K562 (cell line): ENCODE data around the gene PPP1R9A. TPM values are rescaled to one million over a fixed set of nuclear protein-coding genes. Genes with fewer than 3 reads are reported as not detected.

Source experiments
- ATAC-seq: fragments of 200-7000 bp; cut with Tn5 transposase; 3 replicates; pipeline ENCODE4 v1.9.1; 2020; ENCODE audit warnings: moderate library complexity
- BruUV-seq: library from RNA; stranded (reverse); fragments of 400-500 nt; replicated peaks from 2 replicates; lab custom pipeline; 2021; lab: Mats Ljungman, UMichigan
- CTCF ChIA-PET: fragments of 300-600 bp; formaldehyde crosslinking; extraction: SDS; loops from one replicate; lab custom pipeline; 2021; ENCODE audit warnings: low intra/inter-chr PET ratio; lab: Yijun Ruan, JAX
- POLR2A ChIA-PET: fragments of 300-600, 350-650 bp; sonication (Branson Sonifier 250); formaldehyde crosslinking; extraction: SDS; loops from one replicate; lab custom pipeline; 2021; ENCODE audit warnings: antibody characterized with exemption, inconsistent platforms; lab: Yijun Ruan, JAX
- DNase-seq, 4 experiments: peaks; one replicate each; pipeline versions ENCODE4 v3.0.0 to v3.0.0-alpha.2; 2011 to 2018; ENCODE audit warnings: low spot score in 3 of 4, mixed read lengths in 3 of 4; ENCODE audit errors: extremely low read depth in 1 of 4
- FAIRE-seq: peaks from 2 replicates; lab custom pipeline; 2011; peaks lifted over from hg19 to GRCh38; lab: Jason Lieb, UNC
- H2AFZ ChIP-seq: 2 replicates; pipeline ENCODE4 v1.6.0; 2011; ENCODE audit warnings: low read depth, low read length, control low read depth, inconsistent platforms
- H3K27ac ChIP-seq: fragments of 200-600 bp; 3 replicates; pipeline ENCODE4 v1.8.0; 2011; ENCODE audit warnings: low read depth, mild to moderate bottlenecking, control low read depth, inconsistent platforms, low read length, moderate library complexity, mixed read lengths; ENCODE audit errors: extremely low read depth
- H3K27me3 ChIP-seq, 2 experiments: fragments of 300-600 bp in 1 of 2; 2 replicates in 1 of 2; 3 replicates in 1 of 2; pipeline versions ENCODE4 v1.6.0 to v1.8.0; 2011; ENCODE audit warnings: inconsistent platforms in 2 of 2, low read length in 2 of 2, mild to moderate bottlenecking in 1 of 2, mixed read lengths in 1 of 2, moderate library complexity in 1 of 2; ENCODE audit not compliant: control insufficient read depth in 2 of 2, insufficient read depth in 2 of 2
- H3K36me3 ChIP-seq: fragments of 300-600 bp; 3 replicates; pipeline ENCODE4 v1.8.0; 2011; ENCODE audit warnings: mild to moderate bottlenecking, low read length, inconsistent platforms; ENCODE audit not compliant: control insufficient read depth, insufficient read depth
- H3K4me1 ChIP-seq, 2 experiments: fragments of 200-600 bp in 1 of 2; replicated peaks in 1 of 2; 2 replicates in 1 of 2; 3 replicates in 1 of 2; pipeline versions ENCODE4 v1.5.1 to v1.8.0; 2011; ENCODE audit warnings: inconsistent platforms in 2 of 2, low read length in 2 of 2, mild to moderate bottlenecking in 1 of 2, mixed read lengths in 1 of 2, moderate library complexity in 1 of 2; ENCODE audit not compliant: control insufficient read depth in 2 of 2, insufficient read depth in 2 of 2
- H3K4me2 ChIP-seq: 2 replicates; pipeline ENCODE4 v1.6.1; 2011; ENCODE audit warnings: low read length, control low read depth, inconsistent platforms, mixed read lengths; ENCODE audit not compliant: insufficient read depth
- H3K4me3 ChIP-seq: fragments of 200-600 bp; sonication (generic), shearing (Covaris generic); 2 replicates; pipeline ENCODE4 v1.5.1; 2016; ENCODE audit warnings: control low read depth, inconsistent platforms
- H3K79me2 ChIP-seq: fragments of 200-600 bp; 3 replicates; pipeline ENCODE4 v1.8.0; 2011; ENCODE audit warnings: low read length, inconsistent platforms; ENCODE audit not compliant: control insufficient read depth, insufficient read depth
- H3K9ac ChIP-seq, 2 experiments: 2 replicates each; pipeline versions ENCODE4 v1.6.0 to v1.6.1; 2011; ENCODE audit warnings: low read depth in 2 of 2, low read length in 2 of 2, control low read depth in 1 of 2, inconsistent platforms in 1 of 2, mild to moderate bottlenecking in 1 of 2, mixed read lengths in 1 of 2; ENCODE audit not compliant: insufficient read depth in 1 of 2
- H3K9me1 ChIP-seq: one replicate; pipeline ENCODE4 v1.6.0; 2011; ENCODE audit warnings: inconsistent platforms, mild to moderate bottlenecking, low read length, moderate library complexity; ENCODE audit not compliant: control insufficient read depth, insufficient read depth
- H3K9me3 ChIP-seq: replicated peaks from 2 replicates; pipeline ENCODE4 v1.5.1; 2011; ENCODE audit warnings: low read depth, low read length, inconsistent platforms; ENCODE audit not compliant: control insufficient read depth, insufficient read depth
- H4K20me1 ChIP-seq: replicated peaks from 2 replicates; pipeline ENCODE4 v1.6.1; 2011; ENCODE audit warnings: low read length, inconsistent platforms, mixed read lengths; ENCODE audit not compliant: control insufficient read depth, insufficient read depth
- HDAC1 ChIP-seq, 2 experiments: fragments of 450-650 bp; IDR thresholded peaks; 2 replicates each; pipeline ENCODE4 v1.6.1; 2016 to 2017; ENCODE audit warnings: inconsistent platforms in 1 of 2, mild to moderate bottlenecking in 1 of 2, moderate library complexity in 1 of 2
- NRF1 ChIP-seq, 2 experiments: fragments of 450-650 bp; IDR thresholded peaks in 1 of 2; conservative IDR thresholded peaks in 1 of 2; 2 replicates each; pipeline ENCODE4 v1.6.1; 2014; ENCODE audit warnings: mild to moderate bottlenecking in 2 of 2
- WGBS: fragments of 100-300 bp; shearing (Covaris generic); methylation state at CpG from one replicate; pipeline ENCODE4 v1.1.6; 2016; ENCODE audit warnings: low coverage, mixed read lengths; ENCODE audit not compliant: insufficient coverage; ENCODE audit errors: missing lambda C conversion rate; 5-methylcytosine and 5-hydroxymethylcytosine counted together
- in situ Hi-C: fragments of 300-500 bp; cut with MboI; formaldehyde crosslinking; loops from 4 replicates; pipeline ENCODE4 v1.15.0; 2018; ENCODE audit warnings: inconsistent platforms, mixed read lengths
- intact Hi-C: fragments of 100-400 bp; cut with micrococcal nuclease; formaldehyde crosslinking; loops from 2 replicates; pipeline ENCODE4 v1.14.2; 2022
- polyA plus RNA-seq, 8 experiments: library from polyadenylated mRNA; depleted of rRNA in 4 of 8; stranded (reverse) in 5 of 8; unstranded in 3 of 8; fragments of >200 nt; fragmentation: Nextera tagmentation in 2 of 8; fragmentation: Illumina TruSeq in 1 of 8; extraction: Ambion mirVana in 2 of 8; extraction: Trizol in 1 of 8; gene quantifications; 2 replicates each; pipeline versions ENCODE4 v1.2.1 to v1.2.3, GENCODE V29; 2011 to 2014; ENCODE audit warnings: inconsistent platforms in 1 of 8, missing spikeins in 1 of 8
- total RNA-seq, 7 experiments: library from RNA; depleted of rRNA in 6 of 7; stranded (reverse); fragments of >200 nt in 6 of 7; fragmentation: Illumina TruSeq in 2 of 7; extraction: Trizol in 2 of 7; gene quantifications; 2 replicates each; pipeline versions ENCODE4 v1.2.1 to v1.2.3, GENCODE V29; 2011 to 2021; ENCODE audit warnings: low replicate concordance in 1 of 7
- TF ChIP-seq, protein P1 (sequence below), 2 experiments: IDR thresholded peaks; 2 replicates each; pipeline ENCODE4 v1.6.1; 2012; ENCODE audit warnings: improper control_type of control experiment in 2 of 2, low read depth in 2 of 2, low read length in 2 of 2, borderline replicate concordance in 1 of 2

The PPP1R9A gene
- total and polyA plus RNA-seq, 9 of the 15 experiments (the other 6 are each of a cell fraction or from before 2014, with no cell fraction given): 0.24 TPM; not detected in 8

DNA sequence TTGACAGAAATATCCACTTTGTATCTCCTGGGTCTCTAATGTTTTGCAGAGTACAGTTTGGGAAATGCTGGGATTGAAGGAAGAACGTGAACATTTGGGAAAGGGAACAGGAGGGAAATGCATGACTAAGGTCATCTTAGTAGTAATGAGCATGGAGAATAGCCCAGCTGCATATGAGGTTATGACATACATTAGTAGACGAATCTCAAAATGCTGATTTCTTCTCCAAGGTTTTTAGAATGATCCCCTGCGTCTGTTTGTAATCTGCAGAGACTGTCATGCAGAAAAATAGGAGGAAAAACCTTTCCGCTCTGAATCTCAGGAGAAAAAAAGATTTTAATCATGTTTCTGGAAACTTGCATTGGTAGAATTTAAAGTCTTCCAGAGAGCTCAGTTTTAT, 133.6 kb downstream of the PPP1R9A start (continued):
- TF ChIP-seq, protein P1, sequence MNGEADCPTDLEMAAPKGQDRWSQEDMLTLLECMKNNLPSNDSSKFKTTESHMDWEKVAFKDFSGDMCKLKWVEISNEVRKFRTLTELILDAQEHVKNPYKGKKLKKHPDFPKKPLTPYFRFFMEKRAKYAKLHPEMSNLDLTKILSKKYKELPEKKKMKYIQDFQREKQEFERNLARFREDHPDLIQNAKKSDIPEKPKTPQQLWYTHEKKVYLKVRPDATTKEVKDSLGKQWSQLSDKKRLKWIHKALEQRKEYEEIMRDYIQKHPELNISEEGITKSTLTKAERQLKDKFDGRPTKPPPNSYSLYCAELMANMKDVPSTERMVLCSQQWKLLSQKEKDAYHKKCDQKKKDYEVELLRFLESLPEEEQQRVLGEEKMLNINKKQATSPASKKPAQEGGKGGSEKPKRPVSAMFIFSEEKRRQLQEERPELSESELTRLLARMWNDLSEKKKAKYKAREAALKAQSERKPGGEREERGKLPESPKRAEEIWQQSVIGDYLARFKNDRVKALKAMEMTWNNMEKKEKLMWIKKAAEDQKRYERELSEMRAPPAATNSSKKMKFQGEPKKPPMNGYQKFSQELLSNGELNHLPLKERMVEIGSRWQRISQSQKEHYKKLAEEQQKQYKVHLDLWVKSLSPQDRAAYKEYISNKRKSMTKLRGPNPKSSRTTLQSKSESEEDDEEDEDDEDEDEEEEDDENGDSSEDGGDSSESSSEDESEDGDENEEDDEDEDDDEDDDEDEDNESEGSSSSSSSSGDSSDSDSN (IDR thresholded peaks at IDR 0.05; ENCODE audit: borderline replicate concordance in 1 of 2, low read depth in 2 of 2, low read length in 2 of 2): no peak

DNA sequence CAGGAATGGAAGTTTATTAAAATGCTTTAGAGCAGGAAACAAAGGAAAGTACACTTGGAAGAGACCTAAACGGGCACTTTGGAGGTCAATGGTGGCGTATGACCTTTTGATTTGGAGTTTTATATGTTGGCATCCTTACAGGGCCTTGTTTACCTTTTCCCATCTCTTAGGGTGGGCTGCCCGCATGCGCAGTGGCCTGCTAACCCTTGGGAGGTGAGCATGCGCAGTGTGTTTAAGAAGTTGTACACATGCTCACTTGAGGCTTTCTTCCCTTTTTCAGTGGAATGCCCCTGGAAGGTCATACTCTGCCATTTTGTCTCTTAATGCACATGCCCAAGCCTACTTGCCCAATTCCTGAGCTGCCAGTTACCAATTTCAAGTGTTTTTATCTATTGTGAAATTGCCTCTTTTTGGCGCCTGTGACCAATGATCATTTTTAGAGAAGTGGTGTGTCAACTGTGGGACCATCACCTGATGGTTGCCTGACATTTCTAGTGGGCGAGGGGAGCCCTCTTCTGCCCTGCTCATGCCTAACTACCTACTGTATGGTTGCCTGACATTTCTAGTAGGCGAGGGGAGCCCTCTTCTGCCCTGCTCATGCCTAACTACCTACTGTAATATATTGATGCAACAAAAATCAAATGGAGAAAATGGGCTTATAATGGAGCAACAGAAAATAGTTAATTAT, 138.0 kb downstream of the PPP1R9A start:
- no peaks in the 10 kb centered on the region for H3K79me2 ChIP-seq
- WGBS: 0% methylated on average over 8 of the region's 8 CpGs
- DNase-seq (peak in 2 of 4 experiments; percentile 4 to 5), ATAC-seq (no peak), FAIRE-seq (no peak)
- in situ Hi-C loops: no loop called here
- no peak overlapping the region for H3K4me2 ChIP-seq
- BruUV-seq: no TSS peak
- no peaks in the 10 kb centered on the region for H3K4me1 ChIP-seq
- no peaks in the 10 kb centered on the region for H4K20me1 ChIP-seq
- H3K9ac ChIP-seq: no peak overlapping the region
- POLR2A ChIA-PET: no interaction called here
- no peaks in the 10 kb centered on the region for H3K27me3 ChIP-seq
- no peak overlapping the region for H3K27ac ChIP-seq
- no peaks in the 10 kb centered on the region for H3K9me3 ChIP-seq
- H3K4me3 ChIP-seq: no peak overlapping the region
- H2AFZ ChIP-seq: no peak overlapping the region
- no peaks in the 10 kb centered on the region for H3K36me3 ChIP-seq
- intact Hi-C loops: no loop called here
- H3K9me1 ChIP-seq: no peaks in the 10 kb centered on the region
- TF ChIP-seq HDAC1 (IDR thresholded peaks at IDR 0.05) (no peak), NRF1 (conservative IDR thresholded peaks at IDR 0.05 in 1 of 2, IDR thresholded peaks at IDR 0.05 in 1 of 2) (peak; percentile 81 to 83)
- CTCF ChIA-PET: interaction anchor here (0.6 kb wide), 1 partner anchor 1001 kb away, joined by 5 read pairs; no protein-coding TSS in a partner anchor
